ENCODE measurements around the gene SLC25A47.

- TF ChIP-seq CTCF (IDR thresholded peaks at IDR 0.05) (peak in 2 of 6 experiments; percentile 7 to 18), POLR2A (IDR thresholded peaks at IDR 0.05) (no peak)
These were observed 41.7 kb upstream of the SLC25A47 start for GRCh38 chr14:100281286-100282082.
